Measurements from ENCODE around the gene APOA1.

GRCh38 chr11:116838321-116839084 lies 1.1 kb upstream of the APOA1 start:
- no peak for TF ChIP-seq CTCF (IDR thresholded peaks at IDR 0.05; ENCODE audit: insufficient read depth, low read length)
- TF ChIP-seq, protein P1, sequence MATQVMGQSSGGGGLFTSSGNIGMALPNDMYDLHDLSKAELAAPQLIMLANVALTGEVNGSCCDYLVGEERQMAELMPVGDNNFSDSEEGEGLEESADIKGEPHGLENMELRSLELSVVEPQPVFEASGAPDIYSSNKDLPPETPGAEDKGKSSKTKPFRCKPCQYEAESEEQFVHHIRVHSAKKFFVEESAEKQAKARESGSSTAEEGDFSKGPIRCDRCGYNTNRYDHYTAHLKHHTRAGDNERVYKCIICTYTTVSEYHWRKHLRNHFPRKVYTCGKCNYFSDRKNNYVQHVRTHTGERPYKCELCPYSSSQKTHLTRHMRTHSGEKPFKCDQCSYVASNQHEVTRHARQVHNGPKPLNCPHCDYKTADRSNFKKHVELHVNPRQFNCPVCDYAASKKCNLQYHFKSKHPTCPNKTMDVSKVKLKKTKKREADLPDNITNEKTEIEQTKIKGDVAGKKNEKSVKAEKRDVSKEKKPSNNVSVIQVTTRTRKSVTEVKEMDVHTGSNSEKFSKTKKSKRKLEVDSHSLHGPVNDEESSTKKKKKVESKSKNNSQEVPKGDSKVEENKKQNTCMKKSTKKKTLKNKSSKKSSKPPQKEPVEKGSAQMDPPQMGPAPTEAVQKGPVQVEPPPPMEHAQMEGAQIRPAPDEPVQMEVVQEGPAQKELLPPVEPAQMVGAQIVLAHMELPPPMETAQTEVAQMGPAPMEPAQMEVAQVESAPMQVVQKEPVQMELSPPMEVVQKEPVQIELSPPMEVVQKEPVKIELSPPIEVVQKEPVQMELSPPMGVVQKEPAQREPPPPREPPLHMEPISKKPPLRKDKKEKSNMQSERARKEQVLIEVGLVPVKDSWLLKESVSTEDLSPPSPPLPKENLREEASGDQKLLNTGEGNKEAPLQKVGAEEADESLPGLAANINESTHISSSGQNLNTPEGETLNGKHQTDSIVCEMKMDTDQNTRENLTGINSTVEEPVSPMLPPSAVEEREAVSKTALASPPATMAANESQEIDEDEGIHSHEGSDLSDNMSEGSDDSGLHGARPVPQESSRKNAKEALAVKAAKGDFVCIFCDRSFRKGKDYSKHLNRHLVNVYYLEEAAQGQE (IDR thresholded peaks at IDR 0.05; ENCODE audit: insufficient replicate concordance, low read depth), result no peak

All from HL-60 (cell line).